Measurements from ENCODE around the gene HAAO. TPM values are rescaled to one million over a fixed set of nuclear protein-coding genes. Genes with fewer than 3 reads are reported as not detected.

The HAAO gene
- total RNA-seq, 1 donor from 2014 or later = 14.3 TPM

DNA sequence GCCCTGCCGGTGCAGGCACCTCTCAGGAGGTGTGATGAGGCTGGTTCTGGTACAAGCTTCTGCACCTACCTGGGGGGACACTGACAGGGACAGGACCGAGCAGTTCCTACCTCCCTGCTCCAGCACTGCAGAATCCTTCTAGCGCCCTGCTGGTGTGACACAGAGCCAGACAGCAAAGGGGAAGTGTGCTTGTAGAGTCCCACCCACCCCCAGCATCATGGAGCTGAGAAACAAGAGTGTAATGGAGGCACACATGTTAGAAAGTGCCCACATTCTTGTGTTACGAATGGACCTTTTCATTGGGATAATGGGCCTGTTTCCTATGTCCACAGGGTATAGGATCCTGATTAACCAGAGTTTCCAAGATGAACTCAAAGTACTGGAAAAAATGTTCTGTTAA, 66.7 kb downstream of the HAAO start:
- DNase-seq (ENCODE audit: low spot score) (no peak), ATAC-seq (peak; percentile 31)
- intact Hi-C loops (cut with DNase I) = no loop called here

DNA sequence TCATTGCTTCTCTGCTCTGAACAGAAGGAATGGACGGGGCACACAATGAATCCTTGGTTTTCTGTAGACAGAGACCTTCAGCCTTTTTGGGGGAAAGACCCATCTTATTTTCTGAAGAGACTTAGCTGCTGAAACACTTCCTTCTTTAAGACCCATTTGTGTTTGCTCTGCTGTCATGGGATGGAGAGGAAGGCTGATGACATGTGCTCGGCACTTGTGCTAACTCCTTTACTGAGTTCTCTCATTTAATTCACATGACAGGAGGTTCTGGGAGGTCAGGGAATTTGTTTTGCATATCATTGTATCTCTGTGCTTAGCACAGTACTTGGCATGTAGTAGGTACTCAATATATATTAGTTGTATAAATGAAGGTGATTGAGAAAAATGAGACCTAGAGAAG, 67.5 kb downstream of the HAAO start:
- intact Hi-C loops (cut with DNase I) = no loop called here
- no peak for ATAC-seq
- no peak for DNase-seq (ENCODE audit: low spot score)

DNA sequence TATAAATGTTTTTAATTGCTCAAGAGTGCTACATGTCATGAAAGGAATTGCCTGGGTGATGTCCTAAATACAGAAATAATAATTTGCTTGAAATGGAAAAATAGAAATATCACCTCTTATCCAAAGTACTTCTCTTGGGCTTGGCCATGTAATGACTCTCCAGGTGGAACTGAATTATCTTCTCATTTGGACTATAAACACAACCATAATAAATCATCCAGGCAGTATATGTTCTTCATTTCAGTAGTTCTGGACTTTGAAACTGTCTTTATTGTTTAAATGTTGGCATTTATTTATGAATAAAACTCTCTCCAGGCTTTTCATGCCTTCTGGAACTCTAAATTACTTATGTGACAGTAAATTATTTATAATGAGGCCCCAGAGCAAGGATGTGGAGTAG, 68.9 kb downstream of the HAAO start:
- no peak for ATAC-seq
- DNase-seq (ENCODE audit: low spot score) = no peak

DNA sequence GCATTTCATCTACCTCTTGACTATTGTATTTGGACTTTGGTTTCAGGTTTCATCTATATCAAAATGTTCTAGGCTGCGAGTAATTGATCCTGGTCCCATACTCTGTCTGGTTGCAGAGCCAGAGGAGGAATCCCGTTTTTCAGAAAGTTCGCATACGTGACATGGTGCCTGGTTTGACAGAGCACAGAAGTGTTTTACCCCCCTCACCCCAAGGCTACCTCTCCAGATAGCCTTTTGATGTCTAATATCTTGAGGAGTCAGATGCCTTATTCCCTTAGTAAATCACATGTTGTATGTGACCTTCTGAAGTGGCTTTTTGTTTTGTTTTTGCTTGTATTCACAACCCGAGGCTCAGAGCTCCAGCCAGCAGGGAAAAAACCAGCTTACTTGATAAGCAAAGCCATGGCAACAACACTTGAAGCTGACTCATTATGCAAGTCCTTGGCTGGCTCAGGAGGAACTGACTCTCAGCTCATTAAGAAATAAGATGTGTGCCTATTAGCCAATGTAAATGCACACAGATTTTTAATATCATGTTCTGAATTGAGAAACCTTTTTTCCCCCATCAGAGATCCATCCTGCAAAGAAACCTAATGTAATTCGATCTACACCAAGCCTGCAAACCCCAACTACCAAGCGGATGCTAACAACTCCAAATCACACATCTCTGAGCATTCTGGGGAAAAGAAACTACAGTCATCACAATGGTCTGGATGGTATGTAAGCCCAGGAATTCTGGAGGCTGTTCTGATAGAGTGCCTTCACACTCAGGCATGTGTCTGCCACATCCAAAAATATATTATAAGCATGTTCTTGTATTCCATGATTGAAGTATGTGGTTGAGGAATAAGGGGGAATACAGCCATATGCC, 69.8 kb downstream of the HAAO start:
- no peak for DNase-seq (ENCODE audit: low spot score)
- ATAC-seq = peak; percentile 93
- intact Hi-C loops (cut with DNase I) = no loop called here

More for the DNA sequence above, 68.9 kb downstream of the HAAO start:
- intact Hi-C loops (cut with DNase I) = no loop called here

DNA sequence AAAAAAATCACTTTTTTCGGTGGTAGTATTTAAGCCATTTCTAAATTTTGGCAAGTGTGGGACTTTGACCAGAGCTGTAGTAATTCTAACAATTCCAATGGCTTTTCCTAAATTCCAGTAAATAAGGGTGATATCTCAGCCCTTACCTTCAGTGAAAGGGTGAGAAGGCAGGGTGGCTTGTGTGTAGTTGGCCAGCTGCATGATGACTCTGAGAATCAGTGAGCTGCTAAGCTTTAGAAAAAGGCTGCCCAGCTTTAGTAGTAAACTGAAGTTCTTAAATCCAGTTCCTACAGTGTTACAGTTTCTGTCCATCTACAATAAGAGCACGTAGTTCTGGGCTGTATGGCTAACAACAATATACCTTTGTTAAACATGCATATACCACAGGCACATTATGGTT, 70.5 kb downstream of the HAAO start:
- intact Hi-C loops (cut with DNase I) = no loop called here
- DNase-seq (ENCODE audit: low spot score) = no peak
- ATAC-seq = no peak

Other genes with a start within 250 kb of the HAAO start
- 59.6 TPM for gene MTA3, start 224.0 kb downstream of the HAAO start, total RNA-seq
- 2.8 TPM for gene OXER1, start 28.4 kb downstream of the HAAO start, total RNA-seq

Data from sciatic nerve (tissue), 2 donors.